ENCODE measurements around the gene GPSM3.

GPSM3 gene

DNA sequence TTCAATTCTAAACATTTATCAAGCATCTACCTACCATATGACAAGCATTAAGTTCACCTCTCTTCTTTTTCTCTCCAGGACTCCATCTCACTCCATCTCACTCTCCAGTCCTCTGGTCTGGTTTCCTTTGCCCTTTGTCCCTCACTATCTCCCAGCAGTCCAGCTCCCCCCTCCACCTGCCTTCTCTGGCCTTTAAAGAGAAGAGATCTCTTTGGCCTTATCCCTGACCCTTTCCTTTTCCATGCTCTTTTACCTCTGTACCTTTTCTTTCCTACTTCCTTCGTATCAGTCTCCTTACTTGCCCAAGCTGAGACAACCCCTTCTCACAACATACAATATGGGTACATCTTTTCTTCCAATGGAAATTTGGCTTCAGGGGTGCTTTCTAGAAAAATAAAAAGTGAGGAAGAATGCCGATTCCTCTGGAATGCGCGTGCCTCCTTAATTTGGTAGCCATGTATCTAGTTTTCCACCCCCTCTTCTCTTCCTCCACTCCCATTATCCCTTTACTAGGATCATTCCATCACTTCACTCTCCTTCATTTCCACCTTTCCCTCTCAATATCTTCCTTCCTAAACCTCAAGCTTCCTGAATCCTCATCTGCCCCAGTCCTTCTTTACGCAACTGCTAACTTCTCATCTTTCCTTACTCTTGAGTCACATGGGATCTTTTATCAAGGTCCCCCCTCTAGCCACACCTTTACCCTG is 15.8 kb downstream of the GPSM3 start:
- Histone ChIP-seq H3K9ac (ENCODE audit: low read length) (peak overlapping the region; percentile 55), H3K36me3 (ENCODE audit: insufficient read depth, low read length) (peaks cover 25% of the 10 kb centered on the region), H3K9me3 (ENCODE audit: low read length) (no peaks in the 10 kb centered on the region), H3K27ac (ENCODE audit: low read depth, low read length) (peak overlapping the region; percentile 100), H3K27me3 (ENCODE audit: control insufficient read depth in 1 of 2, insufficient read depth in 2 of 2, low read length in 2 of 2) (no peaks in the 10 kb centered on the region), H3K4me1 (ENCODE audit: insufficient read depth, low read length) (peaks cover 47% of the 10 kb centered on the region), H3K4me3 (ENCODE audit: low read depth in 1 of 2, low read length in 2 of 2) (peak overlapping the region; percentile 68 to 73)

DNA sequence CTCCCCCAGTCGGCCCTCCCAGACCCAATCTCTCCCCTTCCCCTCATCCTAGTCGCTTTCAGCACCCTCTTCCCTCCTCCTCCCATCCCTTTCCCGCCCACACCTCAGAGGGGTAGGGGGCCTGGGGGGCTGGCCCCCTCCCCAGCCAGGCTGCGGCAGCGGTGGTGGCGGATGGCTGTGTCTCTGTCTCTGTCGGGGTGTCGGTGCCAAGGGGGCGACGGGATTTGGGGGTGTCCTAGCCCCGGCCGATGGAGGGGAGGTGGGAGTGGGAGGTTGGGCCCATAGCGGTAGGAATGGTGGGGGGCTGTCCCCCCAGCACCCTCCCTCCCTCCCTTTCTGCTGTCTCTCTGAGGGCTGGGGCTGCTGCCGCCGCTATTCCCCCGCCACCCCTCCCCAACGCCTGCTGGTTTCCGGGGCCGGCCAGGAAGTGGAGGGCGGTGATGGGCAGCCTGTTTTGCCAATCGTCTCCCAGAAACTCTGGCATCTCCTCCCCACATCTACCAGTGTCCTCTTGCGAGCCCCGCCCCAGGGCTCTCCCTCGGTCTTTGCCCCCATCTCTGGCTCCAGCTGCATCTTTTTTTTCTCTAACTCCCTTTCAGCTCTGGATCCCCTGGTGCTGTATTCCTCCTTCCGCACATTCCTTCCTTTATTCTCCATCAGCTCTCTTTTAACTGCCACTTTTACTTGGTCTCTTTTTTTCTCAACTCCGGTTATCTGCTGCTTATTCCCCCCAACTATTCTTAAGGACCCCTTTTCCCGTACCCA is 16.6 kb downstream of the GPSM3 start, which contains the start of gene AGPAT1:
TSS of gene AGPAT1 (minus strand) at position 374 of the 765 bp plus-strand sequence. CDS start 4,588 bp downstream, outside the sequence.
- H3K4me1 ChIP-seq (ENCODE audit: insufficient read depth, low read length), result peaks cover 42% of the 10 kb centered on the region
- peak within 1 kb of the TSS; percentile 68 to 73 for H3K4me3 ChIP-seq (ENCODE audit: low read depth in 1 of 2, low read length in 2 of 2)
- H3K27me3 ChIP-seq (ENCODE audit: control insufficient read depth in 1 of 2, insufficient read depth in 2 of 2, low read length in 2 of 2), result no peaks in the 10 kb centered on the region
- peaks cover 23% of the 10 kb centered on the region for H3K36me3 ChIP-seq (ENCODE audit: insufficient read depth, low read length)
- peak within 1 kb of the TSS; percentile 97 for H3K9ac ChIP-seq (ENCODE audit: low read length)
- no peaks in the 10 kb centered on the region for H3K9me3 ChIP-seq (ENCODE audit: low read length)
- peak within 1 kb of the TSS; percentile 100 for H3K27ac ChIP-seq (ENCODE audit: low read depth, low read length)

DNA sequence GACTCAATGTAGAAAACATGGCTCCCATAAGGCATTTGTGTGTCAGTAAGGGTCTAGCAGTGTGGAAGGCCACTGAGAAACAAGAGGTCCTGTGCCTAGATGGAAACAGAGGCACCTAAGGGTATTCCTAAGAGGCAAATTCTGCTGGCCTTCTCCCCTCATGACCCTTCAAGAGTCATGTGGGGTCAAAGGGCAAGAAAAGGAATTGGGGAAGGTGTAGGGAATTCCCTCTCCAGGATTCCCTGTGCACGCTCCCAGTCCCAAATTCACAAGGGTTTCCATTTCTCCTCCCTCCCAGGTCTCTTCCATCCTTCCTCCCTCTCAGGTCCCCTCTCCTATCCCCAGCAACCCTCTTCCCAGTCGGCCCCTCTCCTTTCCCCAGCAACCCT is 17.1 kb downstream of the GPSM3 start:
- peak overlapping the region; percentile 39 to 68 for H3K4me3 ChIP-seq (ENCODE audit: low read depth in 1 of 2, low read length in 2 of 2)
- H3K4me1 ChIP-seq (ENCODE audit: insufficient read depth, low read length), result peaks cover 39% of the 10 kb centered on the region
- H3K9me3 ChIP-seq (ENCODE audit: low read length), result no peaks in the 10 kb centered on the region
- H3K9ac ChIP-seq (ENCODE audit: low read length), result peak overlapping the region; percentile 97
- no peaks in the 10 kb centered on the region for H3K27me3 ChIP-seq (ENCODE audit: control insufficient read depth in 1 of 2, insufficient read depth in 2 of 2, low read length in 2 of 2)
- H3K36me3 ChIP-seq (ENCODE audit: insufficient read depth, low read length), result peaks cover 23% of the 10 kb centered on the region
- peak overlapping the region; percentile 100 for H3K27ac ChIP-seq (ENCODE audit: low read depth, low read length)

DNA sequence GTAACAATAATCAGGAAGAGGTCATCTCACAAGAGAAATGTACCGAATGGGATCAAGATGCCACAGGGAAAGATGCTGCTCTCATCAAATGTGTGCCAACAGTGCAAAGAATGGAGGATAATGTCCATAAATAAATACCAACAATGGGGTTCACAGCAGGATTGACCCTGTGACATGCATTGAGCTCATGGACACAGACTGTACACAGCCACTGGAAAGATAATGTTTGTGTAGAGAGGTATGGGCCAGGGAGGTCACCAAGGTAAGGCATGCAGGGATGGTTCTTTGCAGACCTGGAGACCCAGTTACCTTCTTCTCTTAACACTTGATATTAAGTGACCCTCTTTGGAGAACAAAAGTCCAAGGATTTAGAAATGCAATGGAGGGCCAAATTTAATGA is 18.0 kb downstream of the GPSM3 start:
- H3K9me3 ChIP-seq (ENCODE audit: low read length), result no peaks in the 10 kb centered on the region
- no peak overlapping the region for H3K9ac ChIP-seq (ENCODE audit: low read length)
- peak overlapping the region in 1 of 2 donors; percentile 68 for H3K4me3 ChIP-seq (ENCODE audit: low read depth in 1 of 2, low read length in 2 of 2)
- peaks cover 33% of the 10 kb centered on the region for H3K4me1 ChIP-seq (ENCODE audit: insufficient read depth, low read length)
- peaks cover 23% of the 10 kb centered on the region for H3K36me3 ChIP-seq (ENCODE audit: insufficient read depth, low read length)
- no peaks in the 10 kb centered on the region for H3K27me3 ChIP-seq (ENCODE audit: control insufficient read depth in 1 of 2, insufficient read depth in 2 of 2, low read length in 2 of 2)
- no peak overlapping the region for H3K27ac ChIP-seq (ENCODE audit: low read depth, low read length)

DNA sequence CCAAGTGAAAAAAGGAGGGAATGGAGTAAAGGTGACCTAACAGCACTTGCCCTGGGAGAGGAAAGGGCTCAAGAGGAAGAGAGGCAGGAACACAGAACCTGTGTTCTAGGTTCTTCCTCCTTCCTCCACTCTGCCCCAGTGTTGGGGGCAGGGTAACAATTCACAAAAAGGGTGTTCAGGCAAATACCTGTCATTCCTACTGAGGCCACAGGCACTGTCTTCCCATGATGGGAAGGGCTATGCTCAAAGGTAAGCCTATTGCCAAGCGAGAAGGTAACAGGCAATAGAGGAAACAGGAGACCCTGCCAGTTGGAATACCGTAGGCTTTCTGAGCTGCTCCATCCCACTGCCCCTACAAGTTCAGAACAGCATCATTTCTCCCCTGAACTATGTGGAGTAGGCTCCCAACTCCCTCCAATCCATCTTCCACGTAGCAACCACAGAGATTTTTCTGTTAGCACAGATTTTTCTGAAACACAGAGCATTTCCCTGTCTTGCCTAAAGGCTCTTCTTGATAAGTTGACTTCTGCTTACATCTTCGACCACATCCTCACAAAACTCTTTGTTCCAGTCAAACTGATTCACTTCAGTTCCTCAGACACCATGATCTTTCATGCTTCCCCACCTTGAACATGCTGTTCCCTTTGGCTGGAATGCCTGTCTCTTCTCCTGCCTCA is 19.3 kb downstream of the GPSM3 start:
- Histone ChIP-seq H3K4me1 (ENCODE audit: insufficient read depth, low read length) (peaks cover 25% of the 10 kb centered on the region), H3K36me3 (ENCODE audit: insufficient read depth, low read length) (peaks cover 30% of the 10 kb centered on the region), H3K27ac (ENCODE audit: low read depth, low read length) (peak overlapping the region; percentile 17)

DNA sequence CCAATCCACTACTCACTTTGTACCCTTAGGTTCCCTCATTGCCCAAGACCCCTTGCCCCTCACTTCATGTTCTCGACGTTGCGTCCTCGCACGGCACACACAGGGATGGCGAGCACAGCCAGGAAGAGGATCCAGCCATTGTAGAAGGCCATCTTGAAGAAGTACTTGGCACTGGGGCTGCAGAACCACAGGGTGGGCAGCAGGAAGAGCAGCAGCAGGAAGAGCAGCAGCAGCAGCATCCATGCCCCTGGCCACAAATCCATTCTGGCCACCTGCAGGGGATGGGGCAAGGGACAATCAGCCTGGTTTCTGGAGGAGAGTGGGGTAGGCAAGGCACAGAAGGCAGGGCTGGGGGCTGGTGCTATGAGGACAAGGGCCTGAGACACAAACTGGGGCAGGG is 21.2 kb downstream of the GPSM3 start:
- H3K36me3 ChIP-seq (ENCODE audit: insufficient read depth, low read length), result peaks cover 50% of the 10 kb centered on the region
- H3K4me1 ChIP-seq (ENCODE audit: insufficient read depth, low read length), result peaks cover 17% of the 10 kb centered on the region
- no peak overlapping the region for H3K9ac ChIP-seq (ENCODE audit: low read length)

More for the DNA sequence above, 19.3 kb downstream of the GPSM3 start:
- Histone ChIP-seq H3K27me3 (ENCODE audit: control insufficient read depth in 1 of 2, insufficient read depth in 2 of 2, low read length in 2 of 2) (no peaks in the 10 kb centered on the region), H3K4me3 (ENCODE audit: low read depth in 1 of 2, low read length in 2 of 2) (no peak overlapping the region), H3K9ac (ENCODE audit: low read length) (no peak overlapping the region), H3K9me3 (ENCODE audit: low read length) (no peaks in the 10 kb centered on the region)

DNA sequence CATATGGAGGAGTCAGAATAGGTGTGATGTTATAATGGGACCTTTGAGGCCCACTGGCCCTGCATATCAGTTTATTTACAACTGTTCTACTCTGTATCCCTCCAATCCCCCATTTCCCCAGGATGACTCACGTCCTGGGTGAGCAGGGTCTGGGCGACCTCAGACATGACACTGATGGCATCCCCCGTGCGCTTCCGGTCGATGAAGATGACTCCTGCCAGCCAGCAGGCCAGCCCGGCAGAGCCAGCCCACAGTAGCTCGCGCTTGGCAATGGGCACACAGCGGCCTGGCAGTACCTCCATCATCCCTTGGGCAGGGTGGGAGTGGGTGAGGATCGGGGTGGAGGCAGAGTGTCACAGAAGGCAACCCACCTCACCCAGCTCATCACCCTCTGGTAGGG is 22.1 kb downstream of the GPSM3 start:
- H3K27me3 ChIP-seq (ENCODE audit: control insufficient read depth in 1 of 2, insufficient read depth in 2 of 2, low read length in 2 of 2), result no peaks in the 10 kb centered on the region
- no peak overlapping the region for H3K27ac ChIP-seq (ENCODE audit: low read depth, low read length)
- H3K9ac ChIP-seq (ENCODE audit: low read length), result no peak overlapping the region
- H3K9me3 ChIP-seq (ENCODE audit: low read length), result no peaks in the 10 kb centered on the region
- H3K36me3 ChIP-seq (ENCODE audit: insufficient read depth, low read length), result peaks cover 57% of the 10 kb centered on the region
- H3K4me1 ChIP-seq (ENCODE audit: insufficient read depth, low read length), result peaks cover 14% of the 10 kb centered on the region
- H3K4me3 ChIP-seq (ENCODE audit: low read depth in 1 of 2, low read length in 2 of 2), result no peak overlapping the region

More for the DNA sequence above, 21.2 kb downstream of the GPSM3 start:
- Histone ChIP-seq H3K27me3 (ENCODE audit: control insufficient read depth in 1 of 2, insufficient read depth in 2 of 2, low read length in 2 of 2) (no peaks in the 10 kb centered on the region), H3K4me3 (ENCODE audit: low read depth in 1 of 2, low read length in 2 of 2) (no peak overlapping the region), H3K9me3 (ENCODE audit: low read length) (no peaks in the 10 kb centered on the region), H3K27ac (ENCODE audit: low read depth, low read length) (no peak overlapping the region)

DNA sequence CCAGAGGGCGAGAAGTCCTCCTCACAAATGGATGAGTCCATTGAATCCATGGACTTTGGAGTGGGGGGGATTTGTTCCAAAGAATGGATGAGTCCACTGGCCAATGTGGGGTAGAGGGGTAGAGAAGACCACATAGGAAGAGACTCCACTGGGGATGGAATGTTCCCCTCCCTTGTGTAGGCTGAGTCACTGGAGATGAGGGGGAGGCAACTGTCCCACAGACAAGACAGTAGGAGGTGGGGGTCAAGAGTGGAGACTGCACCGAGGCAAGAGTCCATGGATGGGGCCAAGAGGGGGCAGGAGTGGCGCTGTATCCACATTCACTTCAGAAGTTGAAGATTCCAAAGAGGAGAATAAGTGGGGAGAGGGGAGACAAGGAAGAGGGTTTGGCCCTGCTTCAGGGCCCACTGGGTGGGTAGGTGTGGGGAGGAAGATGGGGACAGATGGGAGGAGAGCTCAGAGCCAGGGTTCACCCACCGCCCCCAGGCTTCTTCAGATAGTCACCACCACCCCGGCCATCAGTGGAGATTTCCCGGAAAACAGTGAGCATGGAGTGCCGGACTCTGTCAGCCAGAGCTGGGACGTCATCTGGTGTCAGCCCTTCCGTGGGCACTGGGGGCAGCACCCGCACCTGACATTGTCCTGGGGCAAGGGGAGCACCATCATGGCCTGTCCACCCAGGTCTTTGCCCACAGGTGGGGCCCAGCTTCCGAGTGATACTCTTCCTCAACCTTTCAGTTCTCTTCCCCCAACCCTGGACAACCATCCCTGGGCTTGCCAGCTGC is 23.4 kb downstream of the GPSM3 start:
- H3K36me3 ChIP-seq (ENCODE audit: insufficient read depth, low read length), result peaks cover 64% of the 10 kb centered on the region
- no peak overlapping the region for H3K27ac ChIP-seq (ENCODE audit: low read depth, low read length)
- H3K9ac ChIP-seq (ENCODE audit: low read length), result no peak overlapping the region
- H3K9me3 ChIP-seq (ENCODE audit: low read length), result no peaks in the 10 kb centered on the region
- H3K4me1 ChIP-seq (ENCODE audit: insufficient read depth, low read length), result peaks cover 2% of the 10 kb centered on the region
- no peak overlapping the region for H3K4me3 ChIP-seq (ENCODE audit: low read depth in 1 of 2, low read length in 2 of 2)
- no peaks in the 10 kb centered on the region for H3K27me3 ChIP-seq (ENCODE audit: control insufficient read depth in 1 of 2, insufficient read depth in 2 of 2, low read length in 2 of 2)

DNA sequence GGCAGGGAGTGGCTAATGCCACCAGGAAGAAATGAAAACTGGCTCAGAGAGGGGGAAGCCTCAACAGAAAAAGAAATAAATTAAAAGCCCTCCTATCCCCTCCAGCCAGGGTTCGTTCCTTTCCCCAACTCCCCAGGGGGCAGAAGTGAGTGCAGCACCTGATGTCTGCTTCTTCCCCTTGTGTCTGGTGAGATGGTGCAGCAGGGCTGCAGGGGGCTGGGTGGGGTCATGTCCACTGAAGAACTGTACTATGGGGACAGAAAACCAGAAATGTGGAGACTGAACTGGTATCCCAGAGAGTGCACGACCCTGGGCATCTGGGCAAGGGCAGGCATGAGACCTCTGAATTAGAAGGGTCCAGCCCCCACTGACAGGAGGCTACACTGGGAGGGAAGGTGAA is 24.1 kb downstream of the GPSM3 start:
- Histone ChIP-seq H3K27ac (ENCODE audit: low read depth, low read length) (no peak overlapping the region), H3K27me3 (ENCODE audit: control insufficient read depth in 1 of 2, insufficient read depth in 2 of 2, low read length in 2 of 2) (no peaks in the 10 kb centered on the region), H3K4me3 (ENCODE audit: low read depth in 1 of 2, low read length in 2 of 2) (no peak overlapping the region), H3K9me3 (ENCODE audit: low read length) (no peaks in the 10 kb centered on the region), H3K9ac (ENCODE audit: low read length) (no peak overlapping the region), H3K4me1 (ENCODE audit: insufficient read depth, low read length) (no peaks in the 10 kb centered on the region), H3K36me3 (ENCODE audit: insufficient read depth, low read length) (peaks cover 71% of the 10 kb centered on the region)

DNA sequence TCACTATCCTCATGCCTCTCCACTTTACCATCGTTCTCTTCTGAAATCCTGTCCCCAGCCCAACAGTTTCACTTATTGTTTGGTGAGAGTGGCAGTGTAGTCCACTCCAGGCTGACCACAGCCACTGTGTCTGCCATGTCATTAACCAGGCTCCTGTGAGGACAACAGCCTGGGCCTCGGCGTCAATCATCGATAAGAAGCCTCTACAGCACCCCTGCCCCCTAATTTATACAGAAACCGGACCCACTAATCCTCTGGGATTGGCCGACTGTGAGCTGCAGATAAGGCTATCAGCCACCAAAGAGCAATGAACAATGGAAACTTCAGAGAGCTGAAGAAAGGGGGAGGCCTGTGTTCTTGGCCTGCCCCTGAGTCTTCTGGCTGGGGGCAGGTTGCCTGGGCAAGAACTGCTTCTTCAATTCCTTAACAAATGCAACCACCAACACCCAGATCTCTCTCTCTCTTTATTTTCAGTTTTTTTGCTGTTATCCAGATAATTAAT is 24.6 kb downstream of the GPSM3 start:
- Histone ChIP-seq H3K27ac (ENCODE audit: low read depth, low read length) (no peak overlapping the region), H3K4me3 (ENCODE audit: low read depth in 1 of 2, low read length in 2 of 2) (no peak overlapping the region), H3K4me1 (ENCODE audit: insufficient read depth, low read length) (no peaks in the 10 kb centered on the region), H3K36me3 (ENCODE audit: insufficient read depth, low read length) (peaks cover 76% of the 10 kb centered on the region), H3K9ac (ENCODE audit: low read length) (no peak overlapping the region), H3K9me3 (ENCODE audit: low read length) (no peaks in the 10 kb centered on the region), H3K27me3 (ENCODE audit: control insufficient read depth in 1 of 2, insufficient read depth in 2 of 2, low read length in 2 of 2) (no peaks in the 10 kb centered on the region)

Measured in muscle layer of colon (tissue), 2 donors.